Heart left ventricle (tissue), 16 donors: ENCODE measurements around the gene CD247. TPM values are rescaled to one million over a fixed set of nuclear protein-coding genes. Genes with fewer than 3 reads are reported as not detected.

Experiments used
- ATAC-seq, 4 donors: fragments of 200-7000 bp; cut with Tn5 transposase; one replicate each; pipeline ENCODE4 v1.9.1; 2020 to 2022; ENCODE audit warnings: moderate library complexity in 4 of 4, mild to moderate bottlenecking in 3 of 4, moderate number of reproducible peaks in 1 of 4
- DNase-seq, 5 donors: peaks; one replicate each; pipeline ENCODE4 v3.0.0-alpha.2; 2020
- H3K27ac ChIP-seq, 12 donors: fragments of 200-600 bp; sonication (generic) in 4 of 12; one replicate each; pipeline versions ENCODE4 v1.5.0 to v1.8.0; 2016 to 2022; ENCODE audit warnings: mild to moderate bottlenecking in 2 of 12
- H3K27me3 ChIP-seq, 9 donors: fragments of 200-600 bp; sonication (generic) in 2 of 9; one replicate each; pipeline versions ENCODE4 v1.5.1 to v1.8.0; 2016 to 2022; ENCODE audit warnings: mild to moderate bottlenecking in 3 of 9
- H3K36me3 ChIP-seq, 9 donors: fragments of 200-600 bp; sonication (generic) in 2 of 9; one replicate each; pipeline versions ENCODE4 v1.5.0 to v1.8.0; 2018 to 2022; ENCODE audit warnings: mild to moderate bottlenecking in 2 of 9
- H3K4me1 ChIP-seq, 12 donors: fragments of 200-600 bp; sonication (generic) in 4 of 12; one replicate each; pipeline versions ENCODE4 v1.5.0 to v1.8.0; 2016 to 2022; ENCODE audit warnings: mild to moderate bottlenecking in 3 of 12
- H3K4me3 ChIP-seq, 12 donors: fragments of 200-600 bp; sonication (generic) in 4 of 12; one replicate each; pipeline versions ENCODE4 v1.5.0 to v1.8.0; 2017 to 2022; ENCODE audit warnings: mild to moderate bottlenecking in 9 of 12, moderate library complexity in 4 of 12
- H3K9me3 ChIP-seq, 12 donors: fragments of 200-600 bp; sonication (generic) in 4 of 12; one replicate each; pipeline versions ENCODE4 v1.5.0 to v1.8.0; 2016 to 2022; ENCODE audit warnings: mild to moderate bottlenecking in 1 of 12
- CTCF ChIP-seq, 12 donors: fragments of 200-600 bp; sonication (generic) in 4 of 12; IDR thresholded peaks; one replicate each; pipeline versions ENCODE4 v1.5.0 to v1.8.0; 2018 to 2022; ENCODE audit warnings: antibody characterized with exemption in 12 of 12, mild to moderate bottlenecking in 5 of 12
- POLR2A ChIP-seq, 2 donors: fragments of 450-650 bp; IDR thresholded peaks; one replicate each; pipeline ENCODE4 v1.6.1; 2017; ENCODE audit warnings: antibody characterized with exemption in 2 of 2, mild to moderate bottlenecking in 2 of 2, moderate library complexity in 2 of 2
- WGBS, 4 donors: extraction: QIAGEN DNeasy Blood & Tissue Kit in 2 of 4; methylation state at CpG; one replicate each; pipeline versions ENCODE4 v1.1.5 to v1.1.7; 2013 to 2018; 5-methylcytosine and 5-hydroxymethylcytosine counted together
- intact Hi-C, 10 donors: fragments of 100-400 bp; cut with DNase I; formaldehyde crosslinking; loops; one replicate each; pipeline versions ENCODE4 v1.11.1 to v1.14.2; 2022
- polyA plus RNA-seq, 2 donors: library from polyadenylated mRNA; stranded (reverse); fragments of 200-250 nt; gene quantifications; one replicate each; pipeline ENCODE4 v1.2.3, GENCODE V29; 2013
- total RNA-seq, 9 donors: library from RNA; depleted of rRNA in 2 of 9; stranded (reverse); fragments of >200 nt in 2 of 9; fragmentation: NEBNext Ultra II Directional in 3 of 9; extraction: Animal tissue kit (Norgen Biotek cat#: 25700) in 3 of 9; gene quantifications; one replicate each; pipeline versions ENCODE4 v1.1.0 to v1.2.4, GENCODE V29; 2016 to 2023
- donor health status: ischemic (EF 13 %, LVEDD 7.1; RV severe dilation, severe dysfunction).
- donor health status: healthy with polysubstance abuse.
- donor health status: DM: no; HTN: yes; CAD: no.
- donor health status: DM: no; HTN: no; CAD: no.
- donor health status: ischemic (EF 25% LVEDD 6.9; RV normal size, moderate dysfunction).
- donor health status: ischemic (EF 25% LVEDD 5.7; RV mildly dilated, moderate dysfunction).
- donor health status: healthy.
- donor health status: DM: yes; HTN: yes; CAD: no.
- donor health status: ischemic (EF 35%, LVEDD 5.7; RV mildly dilated, moderate dysfunction).
- donor health status: nonischemic (EF 11% LVEDD 7.7; RV severe dilation, severe dysfunction).
- donor health status: DM: yes; HTN: yes; CAD: no.
- donor health status: PGD.
- donor health status: ischemic (EF 29% LVEDD 5.4; RV normal size, mild dysfunction).
- donor health status: nonischemic (EF 23%, LVEDD 6.1; RV moderate dilation, normal function).

Gene CD247
- total and polyA plus RNA-seq, 11 donors: 0.19 to 7.6 (median 0.47) TPM; not detected in 1

- DNase-seq (no peak), ATAC-seq (no peak)
- 96 to 98% (median 97%) methylated on average over 7 of the region's 7 CpGs for WGBS, 4 donors
- TF ChIP-seq CTCF (IDR thresholded peaks at IDR 0.05) (no peak), POLR2A (IDR thresholded peaks at IDR 0.05) (no peak)
- Histone ChIP-seq H3K27me3 (no peaks in the 10 kb centered on the region), H3K36me3 (peaks cover 0 to 58% (median 26%) of the 10 kb centered on the region in 9 donors), H3K9me3 (no peaks in the 10 kb centered on the region), H3K27ac (no peak overlapping the region), H3K4me1 (peaks cover 0 to under 1% (median 0%) of the 10 kb centered on the region in 12 donors), H3K4me3 (no peak overlapping the region)
- intact Hi-C loops: loop anchor here in 1 of 10 donors (10.0 kb wide), 1 partner anchor 127 kb away; no protein-coding TSS in a partner anchor
Observed at GRCh38 chr1:167392200-167392696, 126.1 kb downstream of the CD247 start.

GRCh38 chr1:167388976-167389375, 129.4 kb downstream of the CD247 start:
- no peak for DNase-seq
- Histone ChIP-seq H3K4me1 (peaks cover 0 to 8% (median 0%) of the 10 kb centered on the region in 12 donors), H3K4me3 (no peak overlapping the region), H3K36me3 (peaks cover 0 to 69% (median 47%) of the 10 kb centered on the region in 9 donors), H3K27ac (no peak overlapping the region), H3K27me3 (no peaks in the 10 kb centered on the region), H3K9me3 (no peaks in the 10 kb centered on the region)
- WGBS, 4 donors: 95 to 100% (median 98%) methylated on average over 1 of the region's 1 CpG
- no peak for TF ChIP-seq CTCF (IDR thresholded peaks at IDR 0.05)
- no peak for TF ChIP-seq POLR2A (IDR thresholded peaks at IDR 0.05)
- ATAC-seq: no peak
- intact Hi-C loops: loop anchor here in 1 of 10 donors (10.0 kb wide), 1 partner anchor 124 kb away; no protein-coding TSS in a partner anchor

- H3K9me3 ChIP-seq: no peaks in the 10 kb centered on the region
- DNase-seq (no peak), ATAC-seq (peak in 3 of 4 donors; percentile 26 to 64 (median 57))
- intact Hi-C loops: loop anchor here in 1 of 10 donors (10.0 kb wide), 1 partner anchor 123 kb away; no protein-coding TSS in a partner anchor
- no peaks in the 10 kb centered on the region for H3K27me3 ChIP-seq
- WGBS, 4 donors: 92 to 96% (median 95%) methylated on average over 7 of the region's 7 CpGs
- peaks cover 0 to 8% (median 0%) of the 10 kb centered on the region in 12 donors for H3K4me1 ChIP-seq
- H3K36me3 ChIP-seq: peaks cover 0 to 69% (median 44%) of the 10 kb centered on the region in 9 donors
- H3K4me3 ChIP-seq: no peak overlapping the region
- H3K27ac ChIP-seq: peak overlapping the region in 1 of 12 donors; percentile 38
- TF ChIP-seq POLR2A (IDR thresholded peaks at IDR 0.05) (no peak), CTCF (IDR thresholded peaks at IDR 0.05) (no peak)
Observed at GRCh38 chr1:167387251-167387910, 130.9 kb downstream of the CD247 start.

Other genes starting within 250 kb of the CD247 start
- gene CREG1, start 35.2 kb upstream of the CD247 start, total RNA-seq: 100 to 1,000 TPM in 3 of 9 donors, 10 to 100 TPM in 6; 64.1 to 176 (median 91.1) TPM
- gene CREG1, start 35.2 kb upstream of the CD247 start, polyA plus RNA-seq: 10 to 100 TPM; 31.3 to 39.1 TPM
- gene RCSD1, start 111.7 kb upstream of the CD247 start, total RNA-seq: 10 to 100 TPM; 25.0 to 51.5 (median 38.1) TPM
- 10 to 100 TPM; 14.1 to 14.2 TPM for gene RCSD1, start 111.7 kb upstream of the CD247 start, polyA plus RNA-seq
- gene MPZL1, start 203.5 kb upstream of the CD247 start, total RNA-seq: 10 to 100 TPM; 21.2 to 56.3 (median 29.7) TPM
- 10 to 100 TPM in 1 of 2 donors, 1 to 10 TPM in 1; 7.0 to 29.4 TPM for gene MPZL1, start 203.5 kb upstream of the CD247 start, polyA plus RNA-seq